Measurements from ENCODE around the gene FCRL2.

- TF ChIP-seq POLR2AphosphoS5 (IDR thresholded peaks at IDR 0.05; ENCODE audit: low read depth, low read length), result no peak
- TF ChIP-seq REST (IDR thresholded peaks at IDR 0.05; ENCODE audit: insufficient read depth in 1 of 2, low read depth in 2 of 2, low read length in 2 of 2), result no peak
- TF ChIP-seq TAF1 (IDR thresholded peaks at IDR 0.05; ENCODE audit: borderline replicate concordance, insufficient read depth, low read length), result no peak
- TF ChIP-seq FOXP2 (optimal IDR thresholded peaks at IDR 0.05; ENCODE audit: borderline replicate concordance, extremely low read depth, extremely low read length, insufficient read depth), result no peak
- TF ChIP-seq SIN3A (IDR thresholded peaks at IDR 0.05; ENCODE audit: borderline replicate concordance, insufficient read depth, low read length), result no peak
These were observed 2.5 kb downstream of the FCRL2 start for GRCh38 chr1:157774412-157774811.
